Psoas muscle (tissue), 8 donors: Measurements from ENCODE around the gene EPHA2. TPM values are rescaled to one million over a fixed set of nuclear protein-coding genes. Genes with fewer than 3 reads are reported as not detected.

Experiments
- ATAC-seq, 4 donors: fragments of 200-7000 bp; cut with Tn5 transposase; one replicate each; pipeline ENCODE4 v1.9.1; 2020; ENCODE audit warnings: moderate library complexity in 3 of 4, mild to moderate bottlenecking in 2 of 4
- DNase-seq, 2 donors: peaks; one replicate each; pipeline ENCODE4 v3.0.0-alpha.2; 2020
- H3K27ac ChIP-seq: fragments of 200-600 bp; one replicate; pipeline ENCODE4 v1.8.0; 2022
- H3K27me3 ChIP-seq, 3 donors: fragments of 200-600 bp in 1 of 3; one replicate each; pipeline versions ENCODE4 v1.6.1 to v1.8.0; 2013 to 2022; ENCODE audit warnings: low read length in 2 of 3, mild to moderate bottlenecking in 2 of 3, moderate library complexity in 1 of 3; ENCODE audit not compliant: insufficient read depth in 3 of 3
- H3K36me3 ChIP-seq, 2 donors: fragments of 200-600 bp in 1 of 2; one replicate each; pipeline versions ENCODE4 v1.6.1 to v1.8.0; 2013 to 2022; ENCODE audit warnings: low read depth in 1 of 2, mild to moderate bottlenecking in 1 of 2, moderate library complexity in 1 of 2; ENCODE audit not compliant: insufficient read depth in 1 of 2
- H3K4me1 ChIP-seq: fragments of 200-600 bp; one replicate; pipeline ENCODE4 v1.8.0; 2022
- H3K4me3 ChIP-seq: fragments of 200-600 bp; one replicate; pipeline ENCODE4 v1.8.0; 2022; ENCODE audit warnings: mild to moderate bottlenecking
- H3K9me3 ChIP-seq: fragments of 200-600 bp; one replicate; pipeline ENCODE4 v1.8.0; 2022
- CTCF ChIP-seq: fragments of 200-600 bp; IDR thresholded peaks from one replicate; pipeline ENCODE4 v1.8.0; 2022; ENCODE audit warnings: antibody characterized with exemption
- WGBS, 3 donors: extraction: QIAGEN DNeasy Blood & Tissue Kit; methylation state at CpG; one replicate each; pipeline versions ENCODE4 v1.1.6 to v1.1.7; 2013; 5-methylcytosine and 5-hydroxymethylcytosine counted together
- intact Hi-C, 2 donors: fragments of 100-400 bp; cut with DNase I; formaldehyde crosslinking; loops; one replicate each; pipeline versions ENCODE4 v1.11.0 to v1.14.2; 2022
- polyA plus RNA-seq, 3 donors: library from polyadenylated mRNA; stranded (reverse); fragments of 200-250 nt; gene quantifications; one replicate each; pipeline ENCODE4 v1.2.3, GENCODE V29; 2013
- total RNA-seq, 4 donors: library from RNA; stranded (reverse); fragmentation: NEBNext Ultra II Directional in 2 of 4; extraction: Animal tissue kit (Norgen Biotek cat#: 25700) in 2 of 4; gene quantifications; one replicate each; pipeline versions ENCODE4 v1.2.1 to v1.2.4, GENCODE V29; 2021 to 2023
- donor health status: healthy with polysubstance abuse.
- donor health status: DM: no; HTN: no; CAD: no; lungs with moderate emphysema.
- donor health status: Bipolar disorder and iron deficiency.
- donor health status: healthy.
- donor health status: DM: yes; HTN: yes; CAD: no.
- donor health status: DM: no; HTN: no; CAD: no.
- donor health status: DM: no; HTN: no; CAD: no.
- donor health status: DM: yes; HTN: yes; CAD: no.

The EPHA2 gene
- total and polyA plus RNA-seq, 7 donors, result 1.3 to 8.0 (median 3.2) TPM

DNA sequence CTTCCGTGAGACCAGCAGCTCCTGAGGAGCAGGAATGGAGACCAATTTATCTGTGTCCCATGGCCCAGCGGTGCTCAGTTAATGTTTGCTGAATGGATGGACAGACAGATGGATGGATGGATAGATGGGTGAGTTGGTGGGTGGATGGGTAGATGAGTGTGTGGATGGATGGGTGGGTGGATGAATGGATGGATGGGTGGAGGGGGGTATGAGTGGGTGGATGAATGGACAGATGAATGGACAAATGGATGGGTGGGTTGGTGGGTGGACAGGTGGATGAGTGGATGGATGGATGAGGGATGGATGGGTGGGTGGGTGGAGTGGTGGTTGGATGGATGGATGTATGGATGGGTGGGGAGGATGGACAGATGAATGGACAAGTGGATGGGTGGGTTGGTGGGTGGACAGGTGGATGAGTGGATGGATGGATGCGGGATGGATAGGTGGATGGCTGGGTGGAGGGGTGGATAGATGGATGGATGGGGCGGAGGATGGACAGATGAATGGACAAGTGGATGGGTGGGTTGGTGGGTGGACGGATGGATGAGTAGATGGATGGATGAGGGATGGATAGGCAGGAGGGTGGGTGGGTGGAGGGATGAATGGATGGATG, 13.4 kb downstream of the EPHA2 start:
- intact Hi-C loops, result loop anchor here in 1 of 2 donors (5.0 kb wide), 1 partner anchor 40 kb away; no protein-coding TSS in a partner anchor
- Histone ChIP-seq H3K4me1 (peaks cover 36% of the 10 kb centered on the region), H3K27me3 (peaks cover 0 to 38% (median 2%) of the 10 kb centered on the region in 3 donors), H3K9me3 (no peaks in the 10 kb centered on the region), H3K27ac (peak overlapping the region; percentile 41), H3K4me3 (no peak overlapping the region), H3K36me3 (peaks cover 0 to 7% of the 10 kb centered on the region in 2 donors)
- 90 to 95% (median 91%) methylated on average over 5 of the region's 5 CpGs for WGBS, 3 donors
- TF ChIP-seq CTCF, result no peak
- DNase-seq, result no peak
- ATAC-seq, result no peak

DNA sequence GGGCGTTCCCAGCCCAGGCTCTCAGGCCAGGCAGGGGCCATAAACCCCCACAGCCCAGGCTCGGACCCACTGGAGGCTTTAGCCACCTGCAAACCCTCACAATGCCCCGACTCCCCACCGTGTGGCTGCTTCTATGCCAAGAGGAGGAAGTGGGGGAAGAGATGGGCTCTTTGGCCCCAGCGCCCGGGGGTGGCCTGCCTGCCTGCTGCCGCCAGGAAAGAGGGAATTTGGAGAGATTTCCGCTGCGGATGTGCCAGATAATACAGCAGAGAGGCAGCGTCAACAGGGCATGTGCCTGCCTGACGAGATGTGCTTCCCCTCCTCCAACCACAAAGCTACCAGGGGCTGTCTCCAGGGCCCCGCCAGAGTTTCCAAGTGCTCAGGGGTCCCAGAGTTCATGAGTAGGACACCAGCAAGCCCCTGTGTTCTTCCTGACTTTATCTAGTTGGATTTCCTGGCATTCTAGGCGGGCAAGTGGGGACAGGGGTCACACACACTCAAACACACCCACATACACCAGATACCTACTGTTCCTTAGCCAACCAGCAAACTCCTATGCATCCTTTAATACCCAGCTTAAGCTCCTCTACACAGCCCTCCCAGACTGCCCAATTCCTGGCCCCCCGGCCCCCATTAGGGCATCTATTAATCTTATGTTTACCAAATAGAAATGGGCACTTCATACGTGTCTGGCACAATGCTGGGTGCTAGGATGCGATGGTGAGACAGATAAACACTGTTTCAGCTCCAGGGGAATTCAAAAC, 14.1 kb downstream of the EPHA2 start:
- no peak for TF ChIP-seq CTCF
- peaks cover 0 to 14% of the 10 kb centered on the region in 2 donors for H3K36me3 ChIP-seq
- DNase-seq, result no peak
- WGBS, 3 donors, result 29 to 43% (median 31%) methylated on average over 16 of the region's 16 CpGs
- intact Hi-C loops, result loop anchor here in 1 of 2 donors (5.0 kb wide), 1 partner anchor 41 kb away; no protein-coding TSS in a partner anchor
- H3K27ac ChIP-seq, result peak overlapping the region; percentile 41
- H3K9me3 ChIP-seq, result no peaks in the 10 kb centered on the region
- H3K4me1 ChIP-seq, result peaks cover 33% of the 10 kb centered on the region
- no peak overlapping the region for H3K4me3 ChIP-seq
- H3K27me3 ChIP-seq, result peaks cover 0 to 32% (median 2%) of the 10 kb centered on the region in 3 donors
- ATAC-seq, result no peak

- TF ChIP-seq CTCF, result no peak
- DNase-seq (no peak), ATAC-seq (no peak)
- peaks cover 27% of the 10 kb centered on the region for H3K4me1 ChIP-seq
- no peak overlapping the region for H3K4me3 ChIP-seq
- peaks cover 0 to 14% of the 10 kb centered on the region in 2 donors for H3K36me3 ChIP-seq
- intact Hi-C loops, result loop anchor here in 1 of 2 donors (5.0 kb wide), 1 partner anchor 42 kb away; no protein-coding TSS in a partner anchor
- H3K27me3 ChIP-seq, result peaks cover 0 to 18% (median 2%) of the 10 kb centered on the region in 3 donors
- no peaks in the 10 kb centered on the region for H3K9me3 ChIP-seq
- WGBS, 3 donors, result 94 to 98% (median 95%) methylated on average over 7 of the region's 7 CpGs
- H3K27ac ChIP-seq, result no peak overlapping the region
Observed at GRCh38 chr1:16140068-16140596, 15.7 kb downstream of the EPHA2 start.

DNA sequence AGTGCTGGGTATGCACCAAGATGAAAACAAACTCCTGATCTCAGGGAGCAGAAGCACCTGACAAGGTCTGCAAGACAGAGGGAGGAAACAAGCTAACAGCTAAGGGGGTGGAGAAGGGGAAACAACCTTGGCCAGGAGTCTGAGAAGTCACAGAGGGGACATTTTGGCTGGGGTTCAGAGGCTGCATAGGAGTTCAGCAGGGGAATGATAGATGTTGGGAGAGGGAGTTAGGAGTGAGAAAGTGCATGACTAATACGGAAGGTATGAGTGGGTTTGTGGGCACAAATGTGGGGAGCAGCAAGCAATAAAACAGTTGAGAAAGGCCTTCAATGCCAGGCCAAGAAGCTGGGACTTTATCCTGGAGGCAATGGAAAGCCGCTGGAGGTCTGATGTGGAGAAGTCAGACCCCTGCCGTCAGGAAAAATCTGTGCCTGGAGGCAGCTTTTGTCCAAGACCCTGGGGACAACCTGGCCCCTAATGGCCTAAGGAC, 16.4 kb downstream of the EPHA2 start:
- Histone ChIP-seq H3K36me3 (peaks cover 0 to 14% of the 10 kb centered on the region in 2 donors), H3K27ac (peak overlapping the region; percentile 10), H3K27me3 (peaks cover 0 to 12% (median 2%) of the 10 kb centered on the region in 3 donors), H3K4me1 (peaks cover 20% of the 10 kb centered on the region), H3K4me3 (no peak overlapping the region), H3K9me3 (no peaks in the 10 kb centered on the region)
- TF ChIP-seq CTCF, result no peak
- no peak for DNase-seq
- intact Hi-C loops, result no loop called here
- ATAC-seq, result no peak
- WGBS, 3 donors, result 75 to 84% (median 83%) methylated on average over 3 of the region's 3 CpGs
